CD4-positive, alpha-beta T cell (primary cell): ENCODE data around the gene SCO2. TPM values are rescaled to one million over a fixed set of nuclear protein-coding genes. Genes with fewer than 3 reads are reported as not detected.

Source experiments
- ATAC-seq: fragments of 200-7000 bp; cut with Tn5 transposase; one replicate; pipeline ENCODE4 v1.10.0; 2022; ENCODE audit warnings: mild to moderate bottlenecking; ENCODE audit not compliant: poor library complexity
- CTCF ChIA-PET: fragments of 350-600 bp; sonication (Branson Sonifier 250); formaldehyde crosslinking; loops from one replicate; lab custom pipeline; 2021; ENCODE audit warnings: antibody characterized with exemption, inconsistent platforms; lab: Charles Lee
- POLR2A ChIA-PET: fragments of 350-600 bp; sonication (Branson Sonifier 250); formaldehyde crosslinking; loops from one replicate; lab custom pipeline; 2021; ENCODE audit warnings: antibody characterized with exemption, inconsistent platforms; lab: Charles Lee
- DNase-seq, 14 experiments: peaks; one replicate each; pipeline ENCODE4 v3.0.0-alpha.2; 2013 to 2020; ENCODE audit warnings: mixed read lengths in 2 of 14
- H3K27ac ChIP-seq, 2 donors: one replicate each; pipeline versions ENCODE4 v1.5.1 to v1.7.0; 2013; ENCODE audit warnings: low read length in 2 of 2, low read depth in 1 of 2, mild to moderate bottlenecking in 1 of 2
- H3K27me3 ChIP-seq, 2 experiments: 1 replicate in 1 of 2; 2 replicates in 1 of 2; pipeline versions ENCODE4 v1.6.1 to v1.7.0; 2013; ENCODE audit warnings: low read length in 2 of 2, control low read depth in 1 of 2, mild to moderate bottlenecking in 1 of 2, moderate library complexity in 1 of 2; ENCODE audit not compliant: insufficient read depth in 2 of 2, control insufficient read depth in 1 of 2
- H3K36me3 ChIP-seq: one replicate; pipeline ENCODE4 v1.6.1; 2013; ENCODE audit warnings: low read length, control low read depth; ENCODE audit not compliant: insufficient read depth
- H3K4me1 ChIP-seq: one replicate; pipeline ENCODE4 v1.6.1; 2013; ENCODE audit warnings: low read length, control low read depth; ENCODE audit not compliant: insufficient read depth
- H3K4me3 ChIP-seq: one replicate; pipeline ENCODE4 v1.5.1; 2013; ENCODE audit warnings: mild to moderate bottlenecking, low read length, moderate library complexity
- H3K9me3 ChIP-seq, 2 experiments: 1 replicate in 1 of 2; 2 replicates in 1 of 2; pipeline versions ENCODE4 v1.6.1 to v1.7.0; 2013; ENCODE audit warnings: low read length in 2 of 2, mild to moderate bottlenecking in 2 of 2, control low read depth in 1 of 2, moderate library complexity in 1 of 2; ENCODE audit not compliant: control insufficient read depth in 1 of 2, insufficient read depth in 1 of 2
- H3K27ac Mint-ChIP-seq: one replicate; pipeline ENCODE4 v1.8.0; 2020; ENCODE audit warnings: mixed read lengths
- H3K27me3 Mint-ChIP-seq: one replicate; pipeline ENCODE4 v1.8.0; 2021; ENCODE audit warnings: mixed read lengths
- H3K36me3 Mint-ChIP-seq: one replicate; pipeline ENCODE4 v1.8.0; 2021; ENCODE audit warnings: low read depth, mixed read lengths
- H3K4me1 Mint-ChIP-seq: one replicate; pipeline ENCODE4 v1.8.0; 2021; ENCODE audit warnings: low read depth, mixed read lengths
- H3K4me3 Mint-ChIP-seq: one replicate; pipeline ENCODE4 v1.8.0; 2020; ENCODE audit warnings: mild to moderate bottlenecking, mixed read lengths
- H3K9me3 Mint-ChIP-seq: one replicate; pipeline ENCODE4 v1.8.0; 2020; ENCODE audit warnings: mixed read lengths
- CTCF ChIP-seq: fragments of 200-600 bp; IDR thresholded peaks from one replicate; pipeline ENCODE4 v1.8.0; 2022; ENCODE audit warnings: antibody characterized with exemption, mild to moderate bottlenecking
- intact Hi-C, 2 experiments: fragments of 100-400 bp; cut with DNase I in 1 of 2; cut with micrococcal nuclease in 1 of 2; formaldehyde crosslinking; loops; one replicate each; pipeline versions ENCODE4 v1.15.1 to v1.9.0; 2023 to 2025; cut with DNase I, micrococcal nuclease
- total RNA-seq, 174 experiments: library from RNA in 2 of 174; stranded (reverse) in 2 of 174; gene quantifications; one replicate each; pipeline ENCODE4 v1.2.3 and lab custom pipeline; 2021 to 2026

The SCO2 gene
- total RNA-seq, 2 experiments from 2014 or later, result 0.61 to 5.6 TPM

GRCh38 chr22:50570861-50571260, 45.5 kb upstream of the SCO2 start:
- ATAC-seq (no peak), DNase-seq (no peak)
- peaks cover 43% of the 10 kb centered on the region for H3K36me3 Mint-ChIP-seq
- Histone ChIP-seq H3K9me3 (no peaks in the 10 kb centered on the region), H3K4me1 (no peaks in the 10 kb centered on the region), H3K27me3 (no peaks in the 10 kb centered on the region), H3K4me3 (no peak overlapping the region), H3K27ac (no peak overlapping the region), H3K36me3 (peaks cover 43% of the 10 kb centered on the region)
- H3K4me1 Mint-ChIP-seq, result no peaks in the 10 kb centered on the region
- H3K9me3 Mint-ChIP-seq, result no peaks in the 10 kb centered on the region
- H3K27ac Mint-ChIP-seq, result no peak overlapping the region
- ChIA-PET POLR2A (no interaction called here), CTCF (no interaction called here)
- no peak for TF ChIP-seq CTCF
- H3K27me3 Mint-ChIP-seq, result no peaks in the 10 kb centered on the region
- H3K4me3 Mint-ChIP-seq, result no peak overlapping the region
- intact Hi-C loops, result no loop called here

- peaks cover 42% of the 10 kb centered on the region for H3K36me3 ChIP-seq
- CTCF ChIA-PET, result interaction anchor here (1.0 kb wide), 1 partner anchor 45 kb away, joined by 3 read pairs; the partner anchor contains the start of gene SCO2
- Mint-ChIP-seq H3K4me1 (no peaks in the 10 kb centered on the region), H3K9me3 (no peaks in the 10 kb centered on the region), H3K27me3 (no peaks in the 10 kb centered on the region), H3K27ac (no peak overlapping the region), H3K4me3 (no peak overlapping the region), H3K36me3 (peaks cover 40% of the 10 kb centered on the region)
- DNase-seq, result no peak
- H3K4me1 ChIP-seq, result no peaks in the 10 kb centered on the region
- TF ChIP-seq CTCF, result no peak
- ATAC-seq, result no peak
- H3K9me3 ChIP-seq, result no peaks in the 10 kb centered on the region
- H3K4me3 ChIP-seq, result no peak overlapping the region
- H3K27ac ChIP-seq, result no peak overlapping the region
- POLR2A ChIA-PET, result interaction anchor here (1.0 kb wide), 1 partner anchor 41 kb away, joined by 3 read pairs; no protein-coding TSS in a partner anchor
- intact Hi-C loops, result no loop called here
- no peaks in the 10 kb centered on the region for H3K27me3 ChIP-seq
Measured at GRCh38 chr22:50569896-50570535, 44.6 kb upstream of the SCO2 start.

- peaks cover 42% of the 10 kb centered on the region for H3K36me3 ChIP-seq
- no peaks in the 10 kb centered on the region for H3K9me3 ChIP-seq
- Mint-ChIP-seq H3K27me3 (no peaks in the 10 kb centered on the region), H3K9me3 (no peaks in the 10 kb centered on the region), H3K36me3 (peaks cover 40% of the 10 kb centered on the region), H3K4me3 (no peak overlapping the region), H3K4me1 (no peaks in the 10 kb centered on the region), H3K27ac (no peak overlapping the region)
- intact Hi-C loops, result no loop called here
- TF ChIP-seq CTCF, result no peak
- POLR2A ChIA-PET, result interaction anchor here (0.6 to 1.6 kb wide), 3 partner anchors 9 to 40 kb away, joined by 3 read pairs; no protein-coding TSS in a partner anchor
- CTCF ChIA-PET, result interaction anchor here (1.0 kb wide), 1 partner anchor 44 kb away, joined by 3 read pairs; the partner anchor contains the start of gene SCO2
- H3K4me3 ChIP-seq, result no peak overlapping the region
- H3K27ac ChIP-seq, result no peak overlapping the region
- H3K4me1 ChIP-seq, result no peaks in the 10 kb centered on the region
- H3K27me3 ChIP-seq, result no peaks in the 10 kb centered on the region
- ATAC-seq (no peak), DNase-seq (no peak)
Measured at GRCh38 chr22:50569041-50569459, 43.7 kb upstream of the SCO2 start.
